ENCODE data around the gene DCTD. TPM values are rescaled to one million over a fixed set of nuclear protein-coding genes. Genes with fewer than 3 reads are reported as not detected.

The DCTD gene
- total RNA-seq, 2 donors from 2014 or later, result 50.5 to 62.2 TPM

- TF ChIP-seq CTCF (IDR thresholded peaks at IDR 0.05), result no peak
- no peak for ATAC-seq (ENCODE audit: insufficient number of reproducible peaks, low FRiP score, low read depth)
Measured at GRCh38 chr4:182925298-182925757, 8.1 kb upstream of the DCTD start.

GRCh38 chr4:182924497-182924896, 7.3 kb upstream of the DCTD start:
- H3K27me3 ChIP-seq (replicated peaks; ENCODE audit: insufficient read depth), result no peaks in the 10 kb centered on the region
- DNase-seq (ENCODE audit: low spot score), result no peak
- H3K36me3 ChIP-seq, result no peaks in the 10 kb centered on the region
- H3K4me1 ChIP-seq (ENCODE audit: control insufficient read depth in 1 of 2, low read depth in 2 of 2), result no peaks in the 10 kb centered on the region
- H3K27ac ChIP-seq, result no peak overlapping the region
- no peak for TF ChIP-seq CTCF (IDR thresholded peaks at IDR 0.05)
- no peaks in the 10 kb centered on the region for H3K9me3 ChIP-seq
- H3K4me3 ChIP-seq, result no peak overlapping the region
- no peak for ATAC-seq (ENCODE audit: insufficient number of reproducible peaks, low FRiP score, low read depth)

More at GRCh38 chr4:182925298-182925757, 8.1 kb upstream of the DCTD start:
- DNase-seq (ENCODE audit: low spot score), result no peak
- Histone ChIP-seq H3K27me3 (replicated peaks; ENCODE audit: insufficient read depth) (no peaks in the 10 kb centered on the region), H3K4me1 (ENCODE audit: control insufficient read depth in 1 of 2, low read depth in 2 of 2) (no peaks in the 10 kb centered on the region), H3K4me3 (no peak overlapping the region), H3K36me3 (no peaks in the 10 kb centered on the region), H3K9me3 (no peaks in the 10 kb centered on the region), H3K27ac (no peak overlapping the region)

- TF ChIP-seq CTCF (IDR thresholded peaks at IDR 0.05), result no peak
- H3K27ac ChIP-seq, result no peak overlapping the region
- no peaks in the 10 kb centered on the region for H3K27me3 ChIP-seq (replicated peaks; ENCODE audit: insufficient read depth)
- ATAC-seq (ENCODE audit: insufficient number of reproducible peaks, low FRiP score, low read depth) (no peak), DNase-seq (ENCODE audit: low spot score) (no peak)
- H3K36me3 ChIP-seq, result no peaks in the 10 kb centered on the region
- H3K4me3 ChIP-seq, result no peak overlapping the region
- H3K4me1 ChIP-seq (ENCODE audit: control insufficient read depth in 1 of 2, low read depth in 2 of 2), result no peaks in the 10 kb centered on the region
- H3K9me3 ChIP-seq, result no peaks in the 10 kb centered on the region
Measured at GRCh38 chr4:182923796-182924340, 6.7 kb upstream of the DCTD start.

- TF ChIP-seq CTCF (IDR thresholded peaks at IDR 0.05), result no peak
- DNase-seq (ENCODE audit: low spot score) (no peak), ATAC-seq (ENCODE audit: insufficient number of reproducible peaks, low FRiP score, low read depth) (no peak)
- Histone ChIP-seq H3K27me3 (replicated peaks; ENCODE audit: insufficient read depth) (no peaks in the 10 kb centered on the region), H3K36me3 (no peaks in the 10 kb centered on the region), H3K4me3 (no peak overlapping the region), H3K4me1 (ENCODE audit: control insufficient read depth in 1 of 2, low read depth in 2 of 2) (peaks cover 0 to 5% of the 10 kb centered on the region in 2 donors), H3K27ac (no peak overlapping the region), H3K9me3 (no peaks in the 10 kb centered on the region)
Measured at GRCh38 chr4:182923366-182923765, 6.2 kb upstream of the DCTD start.

GRCh38 chr4:182922501-182923284, 5.5 kb upstream of the DCTD start:
- Histone ChIP-seq H3K27me3 (replicated peaks; ENCODE audit: insufficient read depth) (no peaks in the 10 kb centered on the region), H3K36me3 (no peaks in the 10 kb centered on the region), H3K4me3 (no peak overlapping the region), H3K4me1 (ENCODE audit: control insufficient read depth in 1 of 2, low read depth in 2 of 2) (peaks cover 0 to 8% of the 10 kb centered on the region in 2 donors), H3K27ac (no peak overlapping the region), H3K9me3 (no peaks in the 10 kb centered on the region)
- TF ChIP-seq CTCF (IDR thresholded peaks at IDR 0.05), result no peak
- no peak for DNase-seq (ENCODE audit: low spot score)
- no peak for ATAC-seq (ENCODE audit: insufficient number of reproducible peaks, low FRiP score, low read depth)

Measured in thoracic aorta (tissue), 2 donors.